ENCODE data around the gene SHC3. TPM values are rescaled to one million over a fixed set of nuclear protein-coding genes. Genes with fewer than 3 reads are reported as not detected.

Gene SHC3
- total RNA-seq, 1 donor from 2014 or later = 0.05 TPM

DNA sequence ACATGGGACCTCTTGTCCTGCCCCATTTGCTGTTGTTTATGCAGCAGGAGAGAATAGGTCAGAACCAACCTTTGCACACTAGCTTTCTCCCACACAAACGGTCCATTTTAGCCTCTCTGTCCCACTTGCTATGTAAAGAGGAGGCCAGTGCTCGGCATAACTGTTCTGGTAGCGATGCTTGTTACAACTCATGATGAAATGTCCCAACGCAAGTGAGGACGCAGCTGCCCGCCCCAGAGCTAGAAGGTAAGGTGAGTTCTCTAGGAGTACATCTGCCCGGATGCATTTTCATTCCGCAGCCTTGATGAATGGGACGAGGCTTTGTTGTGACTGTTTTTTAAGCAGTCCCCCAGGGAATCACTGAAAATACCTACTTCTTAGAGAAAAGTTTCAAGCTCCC is 173.3 kb downstream of the SHC3 start:
- DNase-seq (ENCODE audit: low read depth) = no peak

DNA sequence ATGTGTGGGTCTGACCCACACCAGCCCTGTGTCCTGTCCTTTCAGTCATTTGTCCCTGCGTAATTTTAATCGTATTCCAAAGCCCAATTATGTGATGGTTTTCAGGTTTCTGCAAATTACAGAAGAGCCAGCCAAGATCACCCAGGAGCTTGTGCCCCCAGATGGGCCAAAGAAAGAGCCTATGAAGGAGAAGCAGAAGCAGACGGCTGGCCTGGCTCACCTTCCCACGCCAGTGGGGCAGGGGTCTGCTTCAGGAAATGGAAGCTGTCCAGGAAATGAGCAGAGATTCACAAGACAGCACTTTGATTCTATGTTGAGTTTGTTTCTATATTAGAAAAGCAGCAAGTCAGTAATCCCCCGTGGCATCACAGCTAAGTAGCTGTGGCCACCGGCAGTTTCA is 175.6 kb downstream of the SHC3 start:
- no peak for DNase-seq (ENCODE audit: low read depth)

DNA sequence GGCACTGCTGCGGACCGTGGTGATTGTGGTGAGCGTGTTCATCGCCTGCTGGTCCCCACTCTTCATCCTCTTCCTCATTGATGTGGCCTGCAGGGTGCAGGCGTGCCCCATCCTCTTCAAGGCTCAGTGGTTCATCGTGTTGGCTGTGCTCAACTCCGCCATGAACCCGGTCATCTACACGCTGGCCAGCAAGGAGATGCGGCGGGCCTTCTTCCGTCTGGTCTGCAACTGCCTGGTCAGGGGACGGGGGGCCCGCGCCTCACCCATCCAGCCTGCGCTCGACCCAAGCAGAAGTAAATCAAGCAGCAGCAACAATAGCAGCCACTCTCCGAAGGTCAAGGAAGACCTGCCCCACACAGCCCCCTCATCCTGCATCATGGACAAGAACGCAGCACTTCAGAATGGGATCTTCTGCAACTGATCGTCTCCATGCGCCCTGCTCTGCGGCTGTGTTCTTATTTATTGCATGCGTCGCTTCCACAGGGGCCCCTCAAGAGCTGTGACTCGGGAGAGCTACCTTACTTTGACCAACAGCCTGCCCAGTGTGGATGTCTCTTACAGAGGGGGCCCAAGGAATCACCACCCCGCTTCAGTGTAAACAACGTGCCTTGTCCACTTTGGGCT is 176.6 kb downstream of the SHC3 start:
- DNase-seq (ENCODE audit: low read depth) = no peak

DNA sequence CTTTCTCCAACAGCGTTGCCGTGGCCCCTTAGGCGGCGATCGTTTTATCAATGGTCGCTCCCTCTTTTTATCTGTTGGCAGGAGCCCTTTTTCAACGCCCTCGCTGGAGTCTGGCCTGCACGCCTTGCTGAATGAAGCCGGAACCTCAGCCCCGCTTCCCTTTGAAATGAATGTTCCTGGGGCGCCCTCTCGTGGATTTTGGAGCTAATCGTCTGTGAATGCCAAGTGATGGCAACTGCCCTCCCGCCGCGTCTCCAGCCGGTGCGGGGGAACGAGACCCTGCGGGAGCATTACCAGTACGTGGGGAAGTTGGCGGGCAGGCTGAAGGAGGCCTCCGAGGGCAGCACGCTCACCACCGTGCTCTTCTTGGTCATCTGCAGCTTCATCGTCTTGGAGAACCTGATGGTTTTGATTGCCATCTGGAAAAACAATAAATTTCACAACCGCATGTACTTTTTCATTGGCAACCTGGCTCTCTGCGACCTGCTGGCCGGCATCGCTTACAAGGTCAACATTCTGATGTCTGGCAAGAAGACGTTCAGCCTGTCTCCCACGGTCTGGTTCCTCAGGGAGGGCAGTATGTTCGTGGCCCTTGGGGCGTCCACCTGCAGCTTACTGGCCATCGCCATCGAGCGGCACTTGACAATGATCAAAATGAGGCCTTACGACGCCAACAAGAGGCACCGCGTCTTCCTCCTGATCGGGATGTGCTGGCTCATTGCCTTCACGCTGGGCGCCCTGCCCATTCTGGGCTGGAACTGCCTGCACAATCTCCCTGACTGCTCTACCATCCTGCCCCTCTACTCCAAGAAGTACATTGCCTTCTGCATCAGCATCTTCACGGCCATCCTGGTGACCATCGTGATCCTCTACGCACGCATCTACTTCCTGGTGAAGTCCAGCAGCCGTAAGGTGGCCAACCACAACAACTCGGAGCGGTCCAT is 177.4 kb downstream of the SHC3 start:
- peak; percentile 86 for DNase-seq (ENCODE audit: low read depth)

DNA sequence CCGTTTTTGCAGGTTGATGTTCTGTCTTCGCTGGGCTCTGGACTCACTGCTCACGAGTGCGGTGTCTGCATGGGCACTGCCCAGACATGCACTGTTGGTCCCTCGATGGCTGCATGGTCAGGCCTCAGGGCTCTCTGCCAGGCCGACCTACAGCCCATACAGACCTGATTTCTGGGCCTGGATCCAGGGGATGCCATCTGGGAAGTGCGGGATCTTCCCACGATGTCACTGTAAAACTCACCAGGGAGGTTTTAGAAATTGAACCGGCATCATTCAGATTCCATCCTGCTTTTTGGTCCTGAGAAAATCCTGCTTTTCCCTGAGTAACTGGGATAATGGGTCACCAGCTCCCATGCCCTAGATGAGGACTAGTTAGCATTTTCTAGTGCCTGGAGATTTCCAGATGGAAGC is 178.2 kb downstream of the SHC3 start:
- DNase-seq (ENCODE audit: low read depth) = peak; percentile 10

DNA sequence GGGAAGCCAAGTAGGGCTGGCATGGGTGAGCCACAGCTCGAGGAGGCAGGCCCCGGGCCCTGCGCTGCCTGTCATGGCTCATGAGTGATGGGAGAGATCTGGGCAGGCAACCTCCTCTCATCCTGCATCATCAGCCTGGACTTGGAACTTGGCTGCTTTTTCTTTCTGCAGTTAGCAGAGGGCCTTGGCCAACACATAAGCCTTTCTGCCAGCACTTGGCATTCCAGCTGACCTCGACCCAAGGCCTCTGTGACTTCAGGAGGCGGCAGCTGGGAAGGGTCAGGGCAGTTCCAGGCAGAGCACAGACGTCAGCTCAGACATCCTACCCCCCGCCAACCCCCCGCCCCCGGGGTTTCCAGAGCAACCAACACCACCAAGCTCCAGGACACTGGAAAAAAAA is 179.7 kb downstream of the SHC3 start:
- peak; percentile 84 for DNase-seq (ENCODE audit: low read depth)

DNA sequence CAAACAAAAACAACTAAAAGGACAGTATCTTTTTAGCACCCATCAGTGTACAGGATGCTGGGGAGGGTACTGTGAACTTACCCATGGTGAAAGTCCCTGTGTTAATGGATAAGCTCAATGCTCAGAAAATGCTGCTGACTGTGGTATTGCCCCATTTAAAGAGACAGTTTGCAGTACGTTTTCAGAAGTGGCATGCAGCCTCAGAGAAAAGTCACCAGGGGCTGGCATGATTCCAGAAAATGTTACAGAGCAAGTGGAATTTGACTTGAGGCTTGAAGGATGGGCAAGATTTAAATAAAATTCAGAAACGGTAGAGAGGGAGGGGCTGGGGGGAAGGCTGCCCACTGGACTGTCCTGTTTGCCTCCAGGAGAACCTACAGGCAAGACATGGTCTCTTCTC is 180.1 kb downstream of the SHC3 start:
- peak; percentile 23 for DNase-seq (ENCODE audit: low read depth)

DNA sequence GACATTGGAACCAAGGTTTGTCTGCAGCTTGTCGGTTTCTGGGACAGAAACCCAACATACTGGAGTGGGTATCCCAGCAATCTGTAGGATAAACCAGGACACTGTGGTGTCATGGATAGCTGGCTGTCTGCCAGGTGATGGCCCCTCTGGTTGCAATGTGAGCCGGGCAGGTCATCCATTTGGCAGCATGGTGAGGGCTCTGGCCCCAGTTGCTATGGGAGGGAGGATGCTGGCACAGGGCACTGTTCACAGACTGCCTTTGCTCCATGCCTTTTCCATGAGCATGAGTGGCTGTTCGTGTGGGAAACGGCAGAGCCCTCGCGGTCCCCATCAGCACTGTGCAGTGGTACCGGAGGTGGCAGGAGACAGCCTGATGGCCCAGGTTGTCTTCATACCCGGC is 181.0 kb downstream of the SHC3 start:
- DNase-seq (ENCODE audit: low read depth) = no peak

DNA sequence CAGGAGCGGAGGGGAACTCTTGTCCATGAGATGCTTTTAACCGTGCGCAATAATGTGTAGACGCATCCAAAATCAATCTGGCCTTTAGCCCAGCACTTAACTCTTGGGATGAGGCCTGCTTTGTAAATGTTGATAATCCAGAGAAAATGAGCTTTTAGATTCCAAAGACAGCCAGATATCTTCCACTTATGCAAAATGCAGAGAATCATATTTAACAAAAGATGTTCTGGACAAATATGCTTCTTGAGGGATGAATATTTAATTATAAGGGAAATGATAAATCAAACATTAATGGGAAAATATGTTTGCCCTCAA is 181.7 kb downstream of the SHC3 start:
- DNase-seq (ENCODE audit: low read depth) = no peak

DNA sequence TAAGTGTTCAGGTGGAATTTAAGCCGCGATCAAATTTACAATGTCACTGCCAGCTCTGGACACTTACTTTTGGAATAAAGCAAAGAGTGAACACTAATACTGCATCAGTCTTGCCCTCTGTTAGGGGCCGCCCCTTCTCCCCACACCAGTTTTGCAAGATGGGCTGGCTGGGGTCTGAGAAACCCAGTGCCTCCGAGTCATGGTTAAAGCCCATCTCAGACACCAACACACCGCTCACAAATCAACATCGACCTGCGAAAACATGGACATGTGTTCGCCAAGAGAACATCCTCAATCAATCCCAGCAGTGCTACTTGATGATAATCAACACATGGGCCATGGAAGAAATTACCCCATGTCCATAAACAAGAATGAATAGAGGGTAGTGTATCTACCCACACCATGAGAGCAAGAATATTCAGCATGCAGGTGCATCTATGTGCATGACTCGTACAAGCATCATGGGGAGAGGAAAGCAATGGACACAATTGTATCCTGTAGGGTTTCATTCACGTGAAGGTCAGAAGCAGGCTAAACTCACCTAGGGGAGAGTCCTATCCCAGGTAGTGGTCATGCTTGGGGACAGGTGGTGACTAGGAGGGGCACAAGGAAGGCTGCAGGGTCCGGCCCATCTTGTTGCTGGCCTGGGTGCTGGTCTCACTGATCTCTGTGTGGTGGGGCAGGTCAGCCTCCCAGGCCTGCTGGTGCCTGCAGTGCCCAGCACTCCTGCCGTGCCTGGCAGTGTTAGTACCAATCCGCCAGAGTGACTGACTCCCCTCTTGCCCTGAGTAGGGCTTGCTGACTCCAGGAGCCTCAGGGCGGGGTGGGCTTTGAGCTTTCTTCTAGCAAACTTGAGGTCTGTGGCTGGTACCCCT is 182.3 kb downstream of the SHC3 start:
- no peak for DNase-seq (ENCODE audit: low read depth)

DNA sequence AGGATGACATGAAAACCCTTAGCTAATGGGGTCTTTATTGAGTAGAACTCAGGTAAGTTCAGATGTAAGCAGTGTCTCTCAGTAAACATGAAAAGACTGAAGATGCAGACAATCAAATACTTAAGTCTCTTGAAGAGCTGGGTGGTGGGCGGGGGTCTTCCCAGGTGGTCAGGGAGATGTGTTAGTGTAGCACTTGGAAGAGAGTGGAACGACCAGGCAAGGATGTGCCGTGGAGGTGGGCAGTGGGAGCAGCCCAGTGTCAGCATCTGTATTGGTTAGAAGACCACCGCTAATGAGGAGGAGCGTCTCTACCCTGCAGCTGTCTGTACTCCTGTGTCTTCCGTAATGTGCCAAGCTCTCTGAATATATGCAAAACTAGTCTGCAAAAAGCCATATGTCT is 183.0 kb downstream of the SHC3 start:
- no peak for DNase-seq (ENCODE audit: low read depth)

DNA sequence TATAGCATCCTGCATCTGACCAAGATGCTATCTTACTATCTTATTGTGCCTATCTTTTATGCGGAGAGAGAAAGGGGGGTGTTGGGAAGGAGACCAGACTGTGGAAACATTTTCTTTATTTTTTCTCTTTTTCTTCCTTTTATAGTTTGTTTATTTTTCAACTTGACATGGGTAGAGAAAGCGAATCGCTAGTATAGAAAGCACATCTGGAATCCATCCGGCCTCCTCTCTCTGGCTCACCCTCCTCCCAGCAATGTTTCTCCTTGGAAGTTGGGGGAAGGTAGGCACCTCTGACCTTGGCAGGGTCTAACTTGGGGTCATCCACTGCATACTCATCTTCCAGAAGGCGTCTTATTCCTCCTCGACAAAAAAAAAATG is 183.4 kb downstream of the SHC3 start:
- no peak for DNase-seq (ENCODE audit: low read depth)

DNA sequence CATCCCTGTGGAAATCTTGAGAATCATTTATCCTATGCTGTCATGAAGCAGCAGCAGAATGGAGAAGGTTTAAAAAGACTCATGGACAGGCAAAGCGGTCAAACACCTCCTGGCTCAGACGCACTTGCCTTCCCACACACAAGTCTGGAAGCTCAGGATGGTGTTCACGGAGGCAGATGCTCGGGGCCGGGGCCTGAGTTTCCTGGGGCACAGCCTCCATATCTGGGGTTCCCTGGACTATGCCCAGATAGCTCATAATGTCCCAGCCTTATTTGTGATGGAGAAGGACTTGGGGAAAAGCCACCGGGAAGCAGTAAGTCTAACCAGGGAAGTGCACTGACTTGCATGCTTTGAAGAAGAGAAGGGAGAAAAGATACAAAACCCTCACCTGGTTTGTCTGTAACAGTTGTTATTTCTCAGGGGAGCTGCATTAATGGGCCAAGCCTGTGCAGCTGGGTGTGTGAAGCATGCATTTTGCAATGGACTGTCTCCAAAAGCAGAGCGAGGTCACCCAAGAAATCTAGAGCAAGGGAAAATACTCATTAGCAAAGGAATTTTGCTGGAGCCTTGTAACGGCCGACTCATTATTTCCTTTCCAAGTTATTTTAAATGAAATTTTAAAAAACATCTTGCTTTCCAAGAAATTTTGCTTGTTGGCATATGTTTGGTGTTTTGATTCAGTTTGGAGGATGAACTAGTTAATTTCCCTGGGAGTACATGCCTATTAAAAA is 184.0 kb downstream of the SHC3 start:
- DNase-seq (ENCODE audit: low read depth) = no peak

DNA sequence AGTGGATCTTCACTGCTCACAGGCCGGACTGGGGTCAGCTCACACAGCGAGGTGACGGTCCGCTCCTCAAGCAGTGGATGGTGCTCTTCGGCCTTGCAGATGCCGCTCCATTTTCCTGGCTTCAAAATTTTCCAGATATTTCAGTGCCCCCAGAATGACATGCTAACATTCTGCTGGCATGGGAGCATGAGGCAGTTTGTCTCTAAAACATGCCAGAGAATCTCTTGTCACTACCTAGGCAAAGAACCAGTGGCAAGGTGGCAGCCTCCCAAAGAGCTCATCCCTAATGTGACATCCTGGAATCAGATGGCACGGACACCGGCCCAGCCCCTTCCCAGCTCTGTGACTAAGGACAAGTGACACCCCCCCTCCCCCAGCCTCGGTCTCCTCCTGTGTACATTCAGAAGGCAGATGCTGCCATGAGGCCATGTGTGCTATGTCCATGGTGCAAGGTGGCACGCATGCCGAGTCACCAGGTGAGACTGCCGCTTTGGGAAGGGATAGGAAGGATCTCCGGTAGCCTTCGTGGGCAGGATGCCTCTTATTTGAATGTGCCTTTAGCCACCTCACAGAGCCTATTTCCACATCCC is 184.7 kb downstream of the SHC3 start:
- DNase-seq (ENCODE audit: low read depth) = no peak

DNA sequence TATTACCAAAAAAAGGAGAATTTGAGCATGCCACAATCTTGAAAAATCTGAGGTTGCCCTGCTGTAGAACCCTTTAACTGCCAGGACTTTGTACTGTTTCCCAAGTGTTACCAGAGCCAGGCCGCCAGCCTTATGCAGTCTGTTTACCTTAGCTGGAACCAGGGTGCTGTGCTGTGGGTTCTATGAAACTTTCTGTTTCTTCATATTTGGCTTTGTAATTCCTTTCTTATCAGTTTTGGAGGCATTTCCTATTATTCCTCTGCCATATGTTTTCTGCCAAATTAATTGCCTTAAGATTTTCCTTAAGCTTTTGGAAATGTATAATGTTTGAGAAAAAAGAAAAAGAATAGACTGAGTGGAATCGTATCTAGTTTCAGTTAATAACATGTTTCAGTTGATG is 185.3 kb downstream of the SHC3 start:
- no peak for DNase-seq (ENCODE audit: low read depth)

DNA sequence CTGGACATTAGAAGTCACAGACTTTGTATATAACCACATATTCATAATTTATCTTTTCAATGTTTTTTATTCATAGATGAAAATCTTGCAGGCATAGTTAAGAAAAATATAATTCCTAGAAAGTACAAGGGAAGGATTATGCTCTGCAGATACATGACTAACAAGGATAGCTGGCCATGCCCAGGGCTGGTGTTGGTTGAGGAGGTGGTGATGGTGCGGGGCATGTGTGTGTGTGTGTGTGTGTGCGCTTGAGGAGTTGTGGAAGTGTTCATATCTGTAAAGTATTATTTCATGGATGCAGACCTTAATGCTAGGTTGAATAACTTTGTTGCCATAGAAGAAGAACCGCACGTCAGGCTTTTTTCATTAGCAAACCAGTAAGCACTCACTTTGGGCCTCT is 186.1 kb downstream of the SHC3 start:
- DNase-seq (ENCODE audit: low read depth) = no peak

DNA sequence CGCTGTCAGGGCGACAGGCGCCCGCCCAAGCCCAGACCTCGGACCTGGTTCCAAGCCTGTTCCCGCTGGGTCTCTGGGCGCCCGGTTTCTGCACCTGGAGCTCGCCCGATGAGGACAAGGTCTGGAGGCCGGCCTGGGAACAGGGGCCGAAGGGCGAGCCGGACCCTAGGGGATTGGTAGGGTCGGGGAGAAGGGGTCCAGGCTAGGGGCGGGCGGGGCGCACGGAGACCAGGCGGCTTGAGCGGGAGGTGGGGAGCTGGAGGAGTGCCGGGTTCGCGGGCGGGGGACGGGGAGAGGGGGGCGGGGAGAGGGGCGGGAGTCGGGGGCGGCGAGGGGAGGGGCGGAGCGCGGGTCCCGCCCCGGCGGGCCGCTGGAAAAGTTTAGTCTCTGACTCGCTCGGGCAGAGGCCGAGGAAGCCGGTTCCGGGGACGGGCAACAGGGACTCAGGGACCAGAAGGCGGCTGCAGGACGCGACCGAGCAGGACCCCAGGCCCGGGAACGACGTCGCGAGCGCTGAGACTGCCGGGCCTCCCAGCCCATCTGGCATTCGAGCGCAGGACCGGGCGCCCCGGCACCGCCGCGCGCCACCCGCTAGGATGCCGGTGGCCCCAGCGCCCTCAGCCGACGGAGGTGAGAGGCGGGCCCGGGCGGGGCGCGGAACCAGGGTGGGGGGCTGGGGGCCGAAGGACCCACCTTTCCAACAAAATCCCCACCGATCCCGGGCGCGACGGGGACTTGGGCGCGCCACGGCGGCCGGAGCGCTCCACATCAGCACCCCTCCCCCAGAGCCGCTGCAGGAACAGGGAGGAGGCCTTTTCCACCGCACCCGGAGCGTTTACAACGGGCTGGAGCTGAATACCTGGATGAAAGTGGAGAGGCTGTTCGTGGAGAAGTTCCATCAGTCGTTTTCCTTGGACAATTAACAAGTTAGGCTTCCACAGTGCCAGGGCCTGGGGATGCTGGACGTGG is 187.3 kb downstream of the SHC3 start, which contains the start of gene S1PR3:
Gene S1PR3, plus strand, starts transcription at position 403 of the 969 bp plus-strand sequence. CDS start 9,733 bp downstream, outside the sequence.
- peak; percentile 13 for DNase-seq (ENCODE audit: low read depth)

DNA sequence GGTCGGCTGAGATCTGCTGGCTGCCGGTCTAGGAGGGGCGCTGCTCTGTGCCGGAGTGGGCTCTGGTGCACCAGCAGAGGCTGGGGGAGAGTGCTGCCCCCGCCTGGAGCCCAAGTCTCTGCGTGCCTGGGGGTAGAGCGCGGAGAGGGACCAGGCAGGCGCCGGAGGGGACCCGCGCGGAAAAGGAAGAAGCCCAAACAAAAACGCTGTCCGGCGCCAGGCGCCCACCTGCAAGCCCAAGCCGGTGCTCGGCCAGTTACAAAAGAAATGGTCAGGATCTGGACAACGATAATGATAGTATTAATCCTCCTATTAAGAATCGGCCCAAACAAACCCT is 187.9 kb downstream of the SHC3 start:
- DNase-seq (ENCODE audit: low read depth) = no peak

DNA sequence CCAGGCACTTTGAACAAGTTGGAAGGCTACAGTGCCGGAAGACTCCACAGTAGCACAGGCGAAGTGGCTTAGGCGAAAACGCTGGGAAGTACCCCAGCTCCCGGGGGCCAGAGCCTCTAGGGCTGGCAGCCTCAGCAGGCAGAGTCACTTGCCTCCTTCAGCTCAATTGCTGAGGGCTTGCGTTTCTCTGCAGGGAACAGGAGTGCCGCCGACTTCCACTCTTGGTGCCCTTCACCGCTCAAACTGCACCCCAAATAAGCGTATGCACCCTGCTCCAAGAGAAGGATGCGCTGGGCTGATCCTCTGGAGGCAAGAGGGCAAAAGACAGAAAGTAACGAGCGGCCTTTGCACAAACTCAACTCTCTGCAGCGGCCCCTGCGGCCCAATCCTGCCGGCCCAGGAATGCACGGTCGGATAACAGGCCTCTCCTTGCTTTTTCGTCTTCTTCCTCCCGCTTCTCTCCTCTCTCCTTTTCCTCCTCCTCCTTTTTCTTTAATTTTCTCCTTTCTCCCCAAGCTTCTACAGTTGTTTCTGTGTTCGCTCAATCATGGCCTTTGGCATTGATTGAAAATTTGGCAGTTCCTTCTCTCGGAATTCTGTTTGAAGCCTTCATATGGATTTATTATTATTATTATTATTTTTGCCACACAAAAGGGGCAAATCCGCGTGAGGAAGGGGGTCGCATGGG is 188.4 kb downstream of the SHC3 start:
- no peak for DNase-seq (ENCODE audit: low read depth)

Measured in myocyte (in vitro differentiated cells).